NCI-H748 (cell line): ENCODE results near the gene DHX9.

ENCODE experiments used
- DNase-seq: peaks from one replicate; lab custom pipeline; 2025; ENCODE audit not compliant: unreplicated experiment; lab: John Stamatoyannopoulos, UW

Gene DHX9

GRCh38 chr1:182839209-182840066, at the start of gene DHX9:
TSS of gene DHX9 (plus strand) at chr1:182839347. CDS start at chr1:182842567, 3,220 bp downstream.
- peak; percentile 91 for DNase-seq

GRCh38 chr1:182791281-182792179, 47.6 kb upstream of the DHX9 start:
- DNase-seq: no peak

- no peak for DNase-seq
These were observed 45.1 kb upstream of the DHX9 start for GRCh38 chr1:182794091-182794490.

GRCh38 chr1:182794676-182795201, 44.4 kb upstream of the DHX9 start:
- DNase-seq: no peak

GRCh38 chr1:182795563-182796228, 43.5 kb upstream of the DHX9 start:
- DNase-seq: no peak

- no peak for DNase-seq
These were observed 36.9 kb upstream of the DHX9 start for GRCh38 chr1:182802006-182802803.

- no peak for DNase-seq
These were observed 35.3 kb upstream of the DHX9 start for GRCh38 chr1:182803846-182804245.

GRCh38 chr1:182806015-182806678, 33.0 kb upstream of the DHX9 start:
- peak; percentile 36 for DNase-seq

- DNase-seq: no peak
These were observed 31.2 kb upstream of the DHX9 start for GRCh38 chr1:182807907-182808306.

- DNase-seq: no peak
These were observed 29.7 kb upstream of the DHX9 start for GRCh38 chr1:182809414-182809957.

- no peak for DNase-seq
These were observed 27.0 kb upstream of the DHX9 start for GRCh38 chr1:182811975-182812722.

GRCh38 chr1:182816863-182817262, 22.3 kb upstream of the DHX9 start:
- DNase-seq: no peak

- DNase-seq: no peak
These were observed 21.3 kb upstream of the DHX9 start for GRCh38 chr1:182817802-182818201.

GRCh38 chr1:182823220-182823619, 15.9 kb upstream of the DHX9 start:
- DNase-seq: no peak

GRCh38 chr1:182826892-182827291, 12.3 kb upstream of the DHX9 start:
- DNase-seq: no peak

GRCh38 chr1:182829285-182829932, 9.7 kb upstream of the DHX9 start:
- DNase-seq: no peak

- no peak for DNase-seq
These were observed 5.9 kb upstream of the DHX9 start for GRCh38 chr1:182833271-182833670.

- DNase-seq: no peak
These were observed 4.8 kb upstream of the DHX9 start for GRCh38 chr1:182834326-182834725.
